MCF 10A (cell line): Measurements from ENCODE around the gene SPNS3. TPM values are rescaled to one million over a fixed set of nuclear protein-coding genes. Genes with fewer than 3 reads are reported as not detected.
A peak's percentile ranks its signal among the peaks of the same experiment; 100 is the strongest.

ENCODE experiments used
- BruUV-seq: library from RNA; stranded (reverse); fragments of 400-500 nt; replicated peaks from 2 replicates; lab custom pipeline; 2021; lab: Mats Ljungman, UMichigan
- CTCF ChIA-PET: fragments of 300-600 bp; sonication (Branson Sonifier 250); formaldehyde crosslinking; extraction: SDS; loops from one replicate; lab custom pipeline; 2021; ENCODE audit warnings: antibody characterized with exemption, inconsistent platforms; lab: Yijun Ruan, JAX
- POLR2A ChIA-PET: fragments of 300-600, 350-650 bp; sonication (Branson Sonifier 250); formaldehyde crosslinking; extraction: SDS; loops from one replicate; lab custom pipeline; 2020; ENCODE audit warnings: antibody characterized with exemption, inconsistent platforms; lab: Yijun Ruan, JAX
- DNase-seq: peaks from one replicate; pipeline ENCODE4 v3.0.0-alpha.2; 2018; ENCODE audit not compliant: unreplicated experiment
- H3K27ac Mint-ChIP-seq: one replicate; pipeline ENCODE4 v1.8.0; 2022; ENCODE audit warnings: mild to moderate bottlenecking, low read depth, mixed read lengths; ENCODE audit not compliant: unreplicated experiment
- H3K27me3 Mint-ChIP-seq: one replicate; pipeline ENCODE4 v1.8.0; 2022; ENCODE audit warnings: mixed read lengths; ENCODE audit not compliant: insufficient read depth, unreplicated experiment
- H3K36me3 Mint-ChIP-seq: one replicate; pipeline ENCODE4 v1.8.0; 2022; ENCODE audit warnings: mild to moderate bottlenecking, moderate library complexity, mixed read lengths; ENCODE audit not compliant: insufficient read depth, unreplicated experiment
- H3K4me1 Mint-ChIP-seq: one replicate; pipeline ENCODE4 v1.8.0; 2022; ENCODE audit warnings: mixed read lengths; ENCODE audit not compliant: insufficient read depth, unreplicated experiment
- H3K4me3 Mint-ChIP-seq: one replicate; pipeline ENCODE4 v1.8.0; 2022; ENCODE audit warnings: mild to moderate bottlenecking, moderate library complexity, mixed read lengths; ENCODE audit not compliant: unreplicated experiment
- H3K9me3 Mint-ChIP-seq: one replicate; pipeline ENCODE4 v1.8.0; 2022; ENCODE audit warnings: mixed read lengths; ENCODE audit not compliant: unreplicated experiment
- intact Hi-C: fragments of 100-400 bp; cut with micrococcal nuclease; formaldehyde crosslinking; loops from 2 replicates; pipeline ENCODE4 v1.14.1; 2022
- total RNA-seq: library from RNA; stranded (reverse); gene quantifications from 2 replicates; pipeline ENCODE4 v1.2.3, GENCODE V29; 2022
- TF ChIP-seq, protein P1 (sequence below): fragments of 200-600 bp; IDR thresholded peaks from one replicate; pipeline ENCODE4 v1.8.0; 2022; ENCODE audit warnings: antibody characterized with exemption, mild to moderate bottlenecking; ENCODE audit not compliant: unreplicated experiment

The SPNS3 gene
- total RNA-seq, 1 experiment from 2014 or later: not detected

DNA sequence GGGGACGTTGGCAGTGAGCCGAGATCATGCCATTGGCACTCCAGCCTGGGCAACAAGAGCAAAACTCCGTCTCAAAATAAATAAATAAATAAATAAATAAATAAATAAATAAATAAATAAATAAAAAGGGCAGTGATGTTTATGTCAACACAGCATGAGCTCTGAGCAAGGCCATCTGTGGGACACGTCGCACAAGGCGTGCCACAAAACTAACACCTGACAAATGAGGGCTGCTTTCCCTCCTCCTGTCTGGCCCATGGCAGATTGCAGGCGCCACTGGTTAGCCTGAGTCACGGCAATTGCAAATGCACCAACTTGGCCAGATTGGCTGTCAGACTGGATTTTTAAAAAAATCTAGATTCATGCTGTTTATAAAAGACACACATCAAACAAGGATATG lies 25.9 kb upstream of the SPNS3 start:
- Mint-ChIP-seq H3K27ac (no peak overlapping the region), H3K27me3 (no peaks in the 10 kb centered on the region), H3K4me3 (no peak overlapping the region), H3K9me3 (no peaks in the 10 kb centered on the region), H3K36me3 (no peaks in the 10 kb centered on the region), H3K4me1 (no peaks in the 10 kb centered on the region)
- no TSS peak for BruUV-seq
- intact Hi-C loops: no loop called here
- no peak for DNase-seq
- CTCF ChIA-PET: interaction anchor here (0.6 to 1.1 kb wide), 5 partner anchors 11 to 207 kb away, joined by 3 to 4 read pairs (median 4); no protein-coding TSS in a partner anchor
- POLR2A ChIA-PET: interaction anchor here (0.5 to 1.2 kb wide), 2 partner anchors 16 to 192 kb away, joined by 3 to 4 read pairs; no protein-coding TSS in a partner anchor
- TF ChIP-seq, protein P1, sequence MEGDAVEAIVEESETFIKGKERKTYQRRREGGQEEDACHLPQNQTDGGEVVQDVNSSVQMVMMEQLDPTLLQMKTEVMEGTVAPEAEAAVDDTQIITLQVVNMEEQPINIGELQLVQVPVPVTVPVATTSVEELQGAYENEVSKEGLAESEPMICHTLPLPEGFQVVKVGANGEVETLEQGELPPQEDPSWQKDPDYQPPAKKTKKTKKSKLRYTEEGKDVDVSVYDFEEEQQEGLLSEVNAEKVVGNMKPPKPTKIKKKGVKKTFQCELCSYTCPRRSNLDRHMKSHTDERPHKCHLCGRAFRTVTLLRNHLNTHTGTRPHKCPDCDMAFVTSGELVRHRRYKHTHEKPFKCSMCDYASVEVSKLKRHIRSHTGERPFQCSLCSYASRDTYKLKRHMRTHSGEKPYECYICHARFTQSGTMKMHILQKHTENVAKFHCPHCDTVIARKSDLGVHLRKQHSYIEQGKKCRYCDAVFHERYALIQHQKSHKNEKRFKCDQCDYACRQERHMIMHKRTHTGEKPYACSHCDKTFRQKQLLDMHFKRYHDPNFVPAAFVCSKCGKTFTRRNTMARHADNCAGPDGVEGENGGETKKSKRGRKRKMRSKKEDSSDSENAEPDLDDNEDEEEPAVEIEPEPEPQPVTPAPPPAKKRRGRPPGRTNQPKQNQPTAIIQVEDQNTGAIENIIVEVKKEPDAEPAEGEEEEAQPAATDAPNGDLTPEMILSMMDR: no peak

DNA sequence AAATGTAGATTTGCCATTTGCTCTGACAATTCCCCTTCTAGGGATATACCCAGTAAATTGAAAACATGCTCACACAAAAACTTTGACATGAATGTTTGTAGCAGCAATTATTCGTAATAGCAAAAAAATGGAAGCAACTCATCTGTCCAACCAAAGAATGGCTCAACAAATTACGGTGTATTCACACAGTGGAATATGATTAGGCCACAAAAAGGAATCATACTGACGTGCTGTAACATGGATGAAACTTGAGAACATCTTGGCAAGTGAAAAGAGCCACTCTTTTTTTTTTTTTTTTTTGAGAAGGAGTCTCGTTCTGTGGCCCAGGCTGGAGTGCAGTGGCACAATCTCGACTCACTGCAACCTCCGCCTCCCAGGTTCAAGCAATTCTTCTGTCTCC lies 24.1 kb upstream of the SPNS3 start:
- H3K4me3 Mint-ChIP-seq: no peak overlapping the region
- ChIA-PET CTCF (no interaction called here), POLR2A (no interaction called here)
- TF ChIP-seq, protein P1: no peak
- H3K27me3 Mint-ChIP-seq: no peaks in the 10 kb centered on the region
- intact Hi-C loops: no loop called here
- DNase-seq: peak; percentile 34
- BruUV-seq: no TSS peak
- H3K36me3 Mint-ChIP-seq: no peaks in the 10 kb centered on the region
- H3K4me1 Mint-ChIP-seq: peaks cover 9% of the 10 kb centered on the region
- H3K27ac Mint-ChIP-seq: no peak overlapping the region
- H3K9me3 Mint-ChIP-seq: no peaks in the 10 kb centered on the region

DNA sequence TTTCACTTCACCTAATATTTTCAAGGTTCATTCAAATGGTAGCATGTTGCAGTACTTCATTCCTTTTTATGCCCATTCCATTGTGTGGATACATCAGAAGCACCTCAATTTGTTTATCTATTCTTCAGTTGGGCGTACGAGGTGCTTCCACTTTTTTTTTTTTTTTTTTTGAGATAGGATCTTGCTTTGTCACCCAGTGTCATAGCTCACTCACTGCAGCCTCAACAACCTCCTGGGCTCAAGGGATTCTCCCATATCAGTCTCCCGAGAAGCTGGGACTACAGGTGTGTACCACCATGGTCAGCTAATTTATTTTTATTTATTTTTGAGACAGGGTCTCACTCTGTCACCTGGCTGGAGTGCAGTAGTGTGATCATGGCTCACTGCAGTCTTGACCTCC lies 22.5 kb upstream of the SPNS3 start:
- no TSS peak for BruUV-seq
- DNase-seq: no peak
- TF ChIP-seq, protein P1: no peak
- POLR2A ChIA-PET: interaction anchor here (0.6 kb wide), 1 partner anchor 257 kb away, joined by 4 read pairs; no protein-coding TSS in a partner anchor
- Mint-ChIP-seq H3K27me3 (no peaks in the 10 kb centered on the region), H3K27ac (no peak overlapping the region), H3K4me3 (no peak overlapping the region), H3K9me3 (no peaks in the 10 kb centered on the region), H3K36me3 (no peaks in the 10 kb centered on the region), H3K4me1 (peaks cover 9% of the 10 kb centered on the region)
- CTCF ChIA-PET: interaction anchor here (0.6 to 2.2 kb wide), 12 partner anchors 10 to 497 kb away, joined by 3 to 19 read pairs (median 4); no protein-coding TSS in a partner anchor
- intact Hi-C loops: no loop called here

DNA sequence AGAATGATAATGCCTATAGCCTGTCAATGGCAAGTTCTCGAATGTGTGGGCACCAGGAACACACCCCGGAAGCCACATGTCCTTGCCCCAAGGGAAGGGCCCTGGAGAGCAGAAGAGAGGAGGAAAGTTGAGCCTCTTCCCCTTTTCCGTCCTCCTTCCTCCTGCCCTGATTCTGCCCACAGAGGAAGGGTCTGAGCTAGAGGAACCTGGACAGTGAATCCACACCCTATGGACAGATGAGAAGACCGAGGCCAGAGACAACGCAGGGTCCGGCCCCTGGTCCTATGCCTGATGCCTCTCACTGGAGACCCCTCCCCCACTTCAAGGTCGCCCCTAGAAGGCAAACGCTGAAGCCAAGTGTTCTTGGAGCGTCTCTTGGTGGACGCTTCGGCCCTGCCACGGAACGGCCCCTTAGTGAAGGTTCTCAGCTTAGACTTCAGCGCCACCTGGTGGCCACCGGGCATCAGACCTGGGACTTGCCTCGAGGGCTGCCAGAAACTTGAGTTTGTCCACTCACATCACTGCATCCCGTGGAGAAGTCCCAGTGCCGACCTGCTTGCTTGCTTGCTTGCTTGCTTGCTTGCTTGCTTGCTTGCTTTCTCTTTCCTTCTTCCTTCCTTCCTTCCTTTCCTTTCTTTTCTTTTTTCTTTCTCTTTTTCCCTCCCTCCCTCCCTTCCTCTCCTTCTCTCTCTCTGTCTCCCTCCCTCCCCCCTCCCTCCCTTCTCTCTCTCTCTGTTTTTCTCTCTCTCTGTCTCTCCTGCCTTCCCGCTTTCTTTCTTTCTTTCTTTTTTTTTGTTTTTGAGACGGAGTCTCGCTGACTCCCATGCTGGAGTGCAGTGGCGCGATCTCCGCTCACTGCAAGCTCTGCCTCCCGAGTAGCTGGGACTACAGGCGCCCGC lies 20.6 kb upstream of the SPNS3 start:
- H3K27ac Mint-ChIP-seq: no peak overlapping the region
- no peak overlapping the region for H3K4me3 Mint-ChIP-seq
- no TSS peak for BruUV-seq
- no peaks in the 10 kb centered on the region for H3K9me3 Mint-ChIP-seq
- H3K36me3 Mint-ChIP-seq: no peaks in the 10 kb centered on the region
- ChIA-PET POLR2A (interaction anchor here (0.6 to 2.2 kb wide), 2 partner anchors 198 to 213 kb away, joined by 6 read pairs; no protein-coding TSS in a partner anchor), CTCF (interaction anchor here (0.5 to 1.9 kb wide), 12 partner anchors 10 to 243 kb away, joined by 3 to 12 read pairs (median 4); no protein-coding TSS in a partner anchor)
- intact Hi-C loops: loop anchor here (1.0 to 2.0 kb wide), 3 partner anchors 198 to 500 kb away; no protein-coding TSS in a partner anchor
- peaks cover 9% of the 10 kb centered on the region for H3K4me1 Mint-ChIP-seq
- H3K27me3 Mint-ChIP-seq: no peaks in the 10 kb centered on the region
- TF ChIP-seq, protein P1: peak; percentile 90
- peak; percentile 83 for DNase-seq
